Ureter (tissue), 1 donor: ENCODE results near the gene GRIA3. TPM values are rescaled to one million over a fixed set of nuclear protein-coding genes. Genes with fewer than 3 reads are reported as not detected.
"Not testable (repeated sequence)": the region's sequence is repeated elsewhere in the genome, so short reads cannot be mapped to it uniquely, and the experiment has no call there.

Experiments used
- DNase-seq: peaks from one replicate; pipeline ENCODE4 v3.0.0-alpha.2; 2020; ENCODE audit warnings: low spot score
- total RNA-seq: library from RNA; stranded (reverse); gene quantifications from one replicate; pipeline ENCODE4 v1.2.4, GENCODE V29; 2023
- donor health status: DM: yes; HTN: yes; CAD: no.

The GRIA3 gene
- total RNA-seq, 1 donor from 2014 or later = 3.5 TPM

GRCh38 chrX:123348468-123348867, 164.4 kb downstream of the GRIA3 start:
- no peak for DNase-seq

- no peak for DNase-seq
Measured at GRCh38 chrX:123350226-123350625, 166.1 kb downstream of the GRIA3 start.

- DNase-seq = no peak
Measured at GRCh38 chrX:123357941-123358340, 173.9 kb downstream of the GRIA3 start.

- DNase-seq = no peak
Measured at GRCh38 chrX:123358457-123358856, 174.4 kb downstream of the GRIA3 start.

GRCh38 chrX:123361371-123361770, 177.3 kb downstream of the GRIA3 start:
- no peak for DNase-seq

DNA sequence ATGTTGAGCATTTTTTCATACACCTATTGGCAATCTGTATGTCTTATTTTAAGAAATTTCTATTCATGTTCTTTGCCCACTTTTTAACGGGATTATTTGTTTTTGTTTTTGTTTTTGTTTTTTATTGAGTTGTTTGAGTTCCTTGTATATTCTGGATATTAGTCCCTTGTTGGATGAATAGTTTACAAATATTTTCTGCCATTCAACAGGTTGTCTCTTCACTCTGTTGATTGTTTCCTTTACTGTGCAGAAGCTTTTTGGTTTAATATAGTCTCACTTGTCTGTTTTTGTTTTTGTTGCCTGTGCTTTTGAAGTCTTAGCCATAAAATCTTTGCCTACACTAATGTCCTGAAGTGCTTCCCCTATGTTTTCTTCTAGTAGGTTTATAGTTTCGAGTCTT, 202.1 kb downstream of the GRIA3 start:
- DNase-seq = not testable (repeated sequence)

GRCh38 chrX:123392921-123393320, 208.8 kb downstream of the GRIA3 start:
- DNase-seq = no peak

GRCh38 chrX:123399709-123400108, 215.6 kb downstream of the GRIA3 start:
- DNase-seq = no peak

- no peak for DNase-seq
Measured at GRCh38 chrX:123405231-123405630, 221.2 kb downstream of the GRIA3 start.

- no peak for DNase-seq
Measured at GRCh38 chrX:123408821-123409737, 225.0 kb downstream of the GRIA3 start.

- no peak for DNase-seq
Measured at GRCh38 chrX:123422875-123423274, 238.8 kb downstream of the GRIA3 start.

GRCh38 chrX:123424546-123424945, 240.5 kb downstream of the GRIA3 start:
- no peak for DNase-seq

- DNase-seq = no peak
Measured at GRCh38 chrX:123425471-123425870, 241.4 kb downstream of the GRIA3 start.

GRCh38 chrX:123425904-123426303, 241.8 kb downstream of the GRIA3 start:
- no peak for DNase-seq

GRCh38 chrX:123432361-123433150, 248.5 kb downstream of the GRIA3 start:
- DNase-seq = peak; percentile 48

DNA sequence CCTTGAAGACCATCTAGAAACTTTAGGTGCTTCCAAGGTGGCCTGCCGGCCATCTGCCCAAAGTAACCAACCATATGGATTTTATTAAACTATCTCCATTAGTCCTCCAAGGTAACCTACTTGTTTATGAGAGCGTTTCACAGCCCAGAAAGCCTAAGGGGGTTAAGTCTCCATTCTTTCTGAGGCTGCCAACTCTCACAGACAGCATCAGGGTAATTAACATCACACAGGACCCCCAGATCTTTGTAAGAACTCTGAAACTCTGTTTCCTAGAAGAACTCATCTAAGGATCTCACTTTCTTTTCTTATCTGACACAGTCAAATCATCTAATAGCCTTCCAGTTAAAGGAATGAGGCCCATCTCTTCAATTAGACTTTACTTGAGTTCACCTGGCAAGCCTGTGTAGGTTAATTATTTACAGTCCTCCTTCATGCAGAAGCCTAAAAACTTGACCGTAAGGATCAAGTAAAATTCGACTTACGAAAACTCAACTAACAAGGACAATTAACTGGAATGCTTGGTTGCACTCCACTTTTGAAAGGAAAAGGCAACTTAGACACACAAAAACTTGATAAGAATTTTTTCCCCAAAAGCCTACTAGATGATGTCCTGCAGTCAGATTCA, 252.5 kb downstream of the GRIA3 start:
- no peak for DNase-seq

- not testable (repeated sequence) for DNase-seq
Measured at GRCh38 chrX:123439926-123440325, 255.8 kb downstream of the GRIA3 start.

GRCh38 chrX:123442764-123443163, 258.7 kb downstream of the GRIA3 start:
- DNase-seq = no peak

DNA sequence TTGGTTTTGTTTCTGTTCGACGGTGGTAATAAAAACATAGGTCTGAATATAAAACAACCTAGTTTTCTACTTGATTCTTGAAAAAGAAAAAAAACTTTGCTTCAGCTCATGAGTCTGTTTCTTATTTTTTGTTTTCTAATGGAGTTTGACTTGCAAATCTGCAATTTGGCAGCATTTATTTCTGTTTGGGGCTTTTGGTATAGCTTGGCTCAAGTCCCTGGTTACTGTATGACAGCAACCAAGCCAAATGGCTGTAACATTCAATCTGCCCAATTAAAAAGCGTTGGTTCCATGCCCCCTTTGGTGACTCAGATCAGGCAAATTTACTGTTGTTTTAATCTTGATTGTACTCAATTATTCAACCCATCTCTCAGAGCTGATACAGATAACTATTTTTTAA, 263.4 kb downstream of the GRIA3 start:
- DNase-seq = no peak

- no peak for DNase-seq
Measured at GRCh38 chrX:123449335-123449734, 265.3 kb downstream of the GRIA3 start.

DNA sequence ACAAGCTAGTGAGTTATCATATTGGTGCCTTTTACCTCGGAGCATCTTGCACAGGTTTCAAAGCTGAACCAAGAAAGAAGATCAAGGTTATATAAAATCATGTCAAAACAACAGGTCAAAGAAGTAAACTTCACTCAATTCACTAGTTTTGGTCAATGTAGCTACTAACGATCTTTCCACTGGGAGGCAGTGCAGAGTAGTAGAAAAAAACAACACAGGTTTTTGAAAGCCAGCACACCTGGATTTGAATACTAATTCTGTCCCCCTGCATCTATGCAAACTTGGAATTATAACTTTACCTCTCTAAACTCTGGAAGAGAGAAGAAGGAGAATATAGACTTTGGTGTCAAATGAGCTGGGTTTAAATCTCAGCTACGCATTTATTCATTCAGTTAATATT, 266.1 kb downstream of the GRIA3 start:
- no peak for DNase-seq

DNA sequence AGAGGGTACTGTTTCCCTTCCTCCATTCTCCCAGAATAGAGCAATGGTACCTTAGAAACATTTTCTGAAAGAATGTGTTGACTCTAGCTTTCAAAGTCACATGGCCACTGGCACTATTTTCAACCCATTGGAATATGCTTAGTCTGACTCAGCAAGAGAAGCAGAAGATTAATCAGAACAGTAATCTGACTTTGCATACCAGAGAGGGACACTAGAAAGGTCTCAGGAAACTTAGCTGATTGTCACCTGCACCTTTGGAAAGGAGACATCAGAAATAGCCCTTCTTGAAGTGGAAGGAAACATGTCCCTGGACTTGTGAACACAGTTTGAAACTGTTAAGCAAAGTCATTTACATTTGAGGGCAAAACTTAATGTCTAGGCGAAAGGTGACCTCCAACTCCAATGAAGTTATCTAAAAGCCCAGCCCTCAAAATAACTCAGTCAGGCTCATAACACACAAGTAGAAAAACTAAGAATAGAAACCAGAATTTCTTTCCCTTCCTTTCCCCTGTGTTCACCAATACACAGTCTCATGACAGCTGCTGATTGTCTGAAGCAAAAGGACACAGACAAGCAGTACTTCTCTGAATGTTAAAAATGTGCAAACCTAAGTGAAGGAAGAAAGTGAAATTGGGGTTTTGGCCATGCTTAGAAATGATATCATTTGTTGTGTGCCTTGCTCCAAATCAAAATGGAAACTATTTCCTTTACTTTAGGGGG, 270.8 kb downstream of the GRIA3 start:
- DNase-seq = no peak
